Thyroid gland (tissue), 4 donors: ENCODE measurements around the gene BCL7C.

Source experiments
- CTCF ChIP-seq, 6 experiments: fragments of 200-600 bp in 3 of 6; fragments of 450-650 bp in 3 of 6; sonication (generic) in 3 of 6; IDR thresholded peaks; one replicate each; pipeline ENCODE4 v1.5.1; 2016 to 2019; ENCODE audit warnings: antibody characterized with exemption in 6 of 6, mild to moderate bottlenecking in 2 of 6, inconsistent platforms in 1 of 6, moderate library complexity in 1 of 6
- POLR2A ChIP-seq, 2 donors: fragments of 450-650 bp; IDR thresholded peaks; one replicate each; pipeline ENCODE4 v1.6.1; 2017; ENCODE audit warnings: antibody characterized with exemption in 2 of 2, mild to moderate bottlenecking in 2 of 2, moderate library complexity in 1 of 2

GRCh38 chr16:30838876-30839471 is 54.9 kb downstream of the BCL7C start:
- no peak for TF ChIP-seq CTCF (IDR thresholded peaks at IDR 0.05)
- no peak for TF ChIP-seq POLR2A (IDR thresholded peaks at IDR 0.05)
